ENCODE measurements around the gene FRMPD4. TPM values are rescaled to one million over a fixed set of nuclear protein-coding genes. Genes with fewer than 3 reads are reported as not detected.

The FRMPD4 gene
- total RNA-seq, 1 experiment from 2014 or later, result 1.4 TPM

DNA sequence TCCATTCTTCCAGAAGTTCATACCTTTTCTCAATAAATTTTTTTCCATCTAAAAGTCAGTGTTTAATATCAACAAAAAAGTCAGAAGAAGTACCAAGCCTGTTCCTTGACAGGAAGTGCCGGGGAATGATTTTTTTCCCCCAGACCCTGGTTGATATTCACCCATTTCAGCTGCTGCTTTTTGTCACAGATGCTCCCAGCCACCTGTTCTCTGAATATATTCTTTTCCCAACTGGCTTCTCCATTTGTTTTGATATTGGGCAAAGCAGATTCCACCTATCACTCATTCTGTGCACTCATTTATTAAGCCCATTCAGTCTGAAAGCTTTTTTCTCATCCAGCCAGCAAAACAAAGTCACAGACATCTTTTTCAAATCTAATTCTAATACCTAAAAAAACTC is 139.9 kb downstream of the FRMPD4 start (continued):
- TF ChIP-seq, protein P1, sequence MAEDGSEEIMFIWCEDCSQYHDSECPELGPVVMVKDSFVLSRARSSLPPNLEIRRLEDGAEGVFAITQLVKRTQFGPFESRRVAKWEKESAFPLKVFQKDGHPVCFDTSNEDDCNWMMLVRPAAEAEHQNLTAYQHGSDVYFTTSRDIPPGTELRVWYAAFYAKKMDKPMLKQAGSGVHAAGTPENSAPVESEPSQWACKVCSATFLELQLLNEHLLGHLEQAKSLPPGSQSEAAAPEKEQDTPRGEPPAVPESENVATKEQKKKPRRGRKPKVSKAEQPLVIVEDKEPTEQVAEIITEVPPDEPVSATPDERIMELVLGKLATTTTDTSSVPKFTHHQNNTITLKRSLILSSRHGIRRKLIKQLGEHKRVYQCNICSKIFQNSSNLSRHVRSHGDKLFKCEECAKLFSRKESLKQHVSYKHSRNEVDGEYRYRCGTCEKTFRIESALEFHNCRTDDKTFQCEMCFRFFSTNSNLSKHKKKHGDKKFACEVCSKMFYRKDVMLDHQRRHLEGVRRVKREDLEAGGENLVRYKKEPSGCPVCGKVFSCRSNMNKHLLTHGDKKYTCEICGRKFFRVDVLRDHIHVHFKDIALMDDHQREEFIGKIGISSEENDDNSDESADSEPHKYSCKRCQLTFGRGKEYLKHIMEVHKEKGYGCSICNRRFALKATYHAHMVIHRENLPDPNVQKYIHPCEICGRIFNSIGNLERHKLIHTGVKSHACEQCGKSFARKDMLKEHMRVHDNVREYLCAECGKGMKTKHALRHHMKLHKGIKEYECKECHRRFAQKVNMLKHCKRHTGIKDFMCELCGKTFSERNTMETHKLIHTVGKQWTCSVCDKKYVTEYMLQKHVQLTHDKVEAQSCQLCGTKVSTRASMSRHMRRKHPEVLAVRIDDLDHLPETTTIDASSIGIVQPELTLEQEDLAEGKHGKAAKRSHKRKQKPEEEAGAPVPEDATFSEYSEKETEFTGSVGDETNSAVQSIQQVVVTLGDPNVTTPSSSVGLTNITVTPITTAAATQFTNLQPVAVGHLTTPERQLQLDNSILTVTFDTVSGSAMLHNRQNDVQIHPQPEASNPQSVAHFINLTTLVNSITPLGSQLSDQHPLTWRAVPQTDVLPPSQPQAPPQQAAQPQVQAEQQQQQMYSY (CRISPR knock-in tag; IDR thresholded peaks at IDR 0.05), result no peak
- TF ChIP-seq RELA (CRISPR knock-in tag; IDR thresholded peaks at IDR 0.05; ENCODE audit: borderline replicate concordance) (no peak), ESRRA (CRISPR knock-in tag; IDR thresholded peaks at IDR 0.05; ENCODE audit: borderline replicate concordance) (no peak), TCF7 (CRISPR knock-in tag; IDR thresholded peaks at IDR 0.05; ENCODE audit: low read depth) (no peak)

DNA sequence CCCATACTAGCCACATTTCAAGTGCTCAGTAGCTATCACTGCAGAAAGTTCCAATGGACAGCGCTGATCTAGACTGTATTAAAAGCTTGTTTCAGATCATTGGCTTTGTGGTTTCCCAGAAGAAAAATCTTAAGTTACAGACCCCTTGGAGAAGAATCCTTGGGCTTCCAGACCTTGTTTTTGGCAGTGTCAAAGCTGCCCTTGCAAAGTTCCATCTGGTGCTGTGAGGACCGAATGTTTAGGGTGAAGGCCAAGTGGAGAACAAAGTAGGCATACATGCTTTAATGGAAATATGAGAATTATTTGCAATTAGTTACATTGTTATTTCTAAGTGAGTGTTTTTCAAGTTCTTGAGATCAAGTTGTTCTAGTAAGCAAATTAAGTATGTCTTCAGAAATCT is 144.7 kb downstream of the FRMPD4 start:
- ChIA-PET CTCF (no interaction called here), POLR2A (interaction anchor here (0.6 kb wide), 1 partner anchor 20 kb away, joined by 3 read pairs; no protein-coding TSS in a partner anchor)
- H3K27ac Mint-ChIP-seq, result no peak overlapping the region
- no peaks in the 10 kb centered on the region for H3K36me3 Mint-ChIP-seq
- no peaks in the 10 kb centered on the region for H3K9me3 Mint-ChIP-seq
- no peak for TF ChIP-seq CBFB (CRISPR knock-in tag; IDR thresholded peaks at IDR 0.05; ENCODE audit: low read depth)
- TF ChIP-seq NFE2L1 (CRISPR knock-in tag; IDR thresholded peaks at IDR 0.05), result no peak
- TF ChIP-seq SMAD4 (CRISPR knock-in tag; IDR thresholded peaks at IDR 0.05), result no peak
- no peak for TF ChIP-seq ATF6 (CRISPR knock-in tag; IDR thresholded peaks at IDR 0.05)
- TF ChIP-seq SOX15 (CRISPR knock-in tag; IDR thresholded peaks at IDR 0.05), result no peak
- TF ChIP-seq, protein P2, sequence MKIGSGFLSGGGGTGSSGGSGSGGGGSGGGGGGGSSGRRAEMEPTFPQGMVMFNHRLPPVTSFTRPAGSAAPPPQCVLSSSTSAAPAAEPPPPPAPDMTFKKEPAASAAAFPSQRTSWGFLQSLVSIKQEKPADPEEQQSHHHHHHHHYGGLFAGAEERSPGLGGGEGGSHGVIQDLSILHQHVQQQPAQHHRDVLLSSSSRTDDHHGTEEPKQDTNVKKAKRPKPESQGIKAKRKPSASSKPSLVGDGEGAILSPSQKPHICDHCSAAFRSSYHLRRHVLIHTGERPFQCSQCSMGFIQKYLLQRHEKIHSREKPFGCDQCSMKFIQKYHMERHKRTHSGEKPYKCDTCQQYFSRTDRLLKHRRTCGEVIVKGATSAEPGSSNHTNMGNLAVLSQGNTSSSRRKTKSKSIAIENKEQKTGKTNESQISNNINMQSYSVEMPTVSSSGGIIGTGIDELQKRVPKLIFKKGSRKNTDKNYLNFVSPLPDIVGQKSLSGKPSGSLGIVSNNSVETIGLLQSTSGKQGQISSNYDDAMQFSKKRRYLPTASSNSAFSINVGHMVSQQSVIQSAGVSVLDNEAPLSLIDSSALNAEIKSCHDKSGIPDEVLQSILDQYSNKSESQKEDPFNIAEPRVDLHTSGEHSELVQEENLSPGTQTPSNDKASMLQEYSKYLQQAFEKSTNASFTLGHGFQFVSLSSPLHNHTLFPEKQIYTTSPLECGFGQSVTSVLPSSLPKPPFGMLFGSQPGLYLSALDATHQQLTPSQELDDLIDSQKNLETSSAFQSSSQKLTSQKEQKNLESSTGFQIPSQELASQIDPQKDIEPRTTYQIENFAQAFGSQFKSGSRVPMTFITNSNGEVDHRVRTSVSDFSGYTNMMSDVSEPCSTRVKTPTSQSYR (CRISPR knock-in tag; IDR thresholded peaks at IDR 0.05), result no peak
- no peak for TF ChIP-seq TEAD1 (CRISPR knock-in tag; IDR thresholded peaks at IDR 0.05)
- no peak for TF ChIP-seq E2F5 (CRISPR knock-in tag; IDR thresholded peaks at IDR 0.05)
- no peak for TF ChIP-seq ZBTB21 (CRISPR knock-in tag; IDR thresholded peaks at IDR 0.05; ENCODE audit: borderline replicate concordance)
- TF ChIP-seq GRHL2 (CRISPR knock-in tag; IDR thresholded peaks at IDR 0.05; ENCODE audit: insufficient replicate concordance, severe bottlenecking), result no peak
- no peak for TF ChIP-seq ESRRA (CRISPR knock-in tag; IDR thresholded peaks at IDR 0.05; ENCODE audit: borderline replicate concordance)
- TF ChIP-seq, protein P3, sequence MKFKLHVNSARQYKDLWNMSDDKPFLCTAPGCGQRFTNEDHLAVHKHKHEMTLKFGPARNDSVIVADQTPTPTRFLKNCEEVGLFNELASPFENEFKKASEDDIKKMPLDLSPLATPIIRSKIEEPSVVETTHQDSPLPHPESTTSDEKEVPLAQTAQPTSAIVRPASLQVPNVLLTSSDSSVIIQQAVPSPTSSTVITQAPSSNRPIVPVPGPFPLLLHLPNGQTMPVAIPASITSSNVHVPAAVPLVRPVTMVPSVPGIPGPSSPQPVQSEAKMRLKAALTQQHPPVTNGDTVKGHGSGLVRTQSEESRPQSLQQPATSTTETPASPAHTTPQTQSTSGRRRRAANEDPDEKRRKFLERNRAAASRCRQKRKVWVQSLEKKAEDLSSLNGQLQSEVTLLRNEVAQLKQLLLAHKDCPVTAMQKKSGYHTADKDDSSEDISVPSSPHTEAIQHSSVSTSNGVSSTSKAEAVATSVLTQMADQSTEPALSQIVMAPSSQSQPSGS (CRISPR knock-in tag; IDR thresholded peaks at IDR 0.05; ENCODE audit: borderline replicate concordance, low read depth), result no peak
- TF ChIP-seq CDX4 (CRISPR knock-in tag; IDR thresholded peaks at IDR 0.05; ENCODE audit: borderline replicate concordance), result no peak
- no peak for TF ChIP-seq TP53 (CRISPR knock-in tag; IDR thresholded peaks at IDR 0.05)
- TF ChIP-seq GABPB1 (CRISPR knock-in tag; IDR thresholded peaks at IDR 0.05), result no peak
- no peak overlapping the region for H3K4me3 Mint-ChIP-seq
- no peaks in the 10 kb centered on the region for H3K27me3 Mint-ChIP-seq (ENCODE audit: low read depth)
- DNase-seq (ENCODE audit: low spot score) (no peak), ATAC-seq (no peak)
- peaks cover 8% of the 10 kb centered on the region for H3K4me1 Mint-ChIP-seq

Data from WTC11 (cell line).